Neural progenitor cell (in vitro differentiated cells): ENCODE measurements around the gene ADISSP.

Experiments
- CTCF ChIP-seq: fragments of 200-600 bp; sonication (generic); IDR thresholded peaks from 2 replicates; pipeline ENCODE4 v1.5.1; 2017; ENCODE audit warnings: antibody characterized with exemption, mild to moderate bottlenecking
- EZH2 ChIP-seq: fragments of 200-600 bp; sonication (generic); IDR thresholded peaks from 2 replicates; pipeline ENCODE4 v1.6.1; 2017; ENCODE audit warnings: antibody characterized with exemption, mild to moderate bottlenecking, moderate library complexity
- EZH2phosphoT487 ChIP-seq: fragments of 200-600 bp; sonication (generic); IDR thresholded peaks from 2 replicates; pipeline ENCODE4 v1.6.1; 2017; ENCODE audit warnings: antibody characterized with exemption

- TF ChIP-seq CTCF = no peak
- TF ChIP-seq EZH2phosphoT487 = no peak
- TF ChIP-seq EZH2 = no peak
Measured at GRCh38 chr20:3744037-3744436, 23.5 kb downstream of the ADISSP start.
